Fibroblast of lung (primary cell): ENCODE data around the gene LRFN4.

Experiments
- CTCF ChIP-seq, 2 donors: IDR thresholded peaks in 1 of 2; conservative IDR thresholded peaks in 1 of 2; 1 replicate in 1 of 2; 2 replicates in 1 of 2; pipeline ENCODE4 v1.5.1; 2011 to 2012; ENCODE audit warnings: low read length in 2 of 2, control low read depth in 1 of 2, inconsistent platforms in 1 of 2, low read depth in 1 of 2, mild to moderate bottlenecking in 1 of 2
- EZH2 ChIP-seq: IDR thresholded peaks from 2 replicates; pipeline ENCODE4 v1.5.1; 2012; ENCODE audit warnings: low read length, control low read depth, mild to moderate bottlenecking; ENCODE audit errors: missing control alignments

- TF ChIP-seq CTCF (conservative IDR thresholded peaks at IDR 0.05 in 1 of 2, IDR thresholded peaks at IDR 0.05 in 1 of 2; ENCODE audit: low read depth in 1 of 2, low read length in 2 of 2) (no peak), EZH2 (no peak)
Measured at GRCh38 chr11:66859686-66860448, 3.0 kb downstream of the LRFN4 start.
